Measurements from ENCODE around the gene ZNF74.
"Not testable (repeated sequence)": the region's sequence is repeated elsewhere in the genome, so short reads cannot be mapped to it uniquely, and the experiment has no call there.

Gene ZNF74

DNA sequence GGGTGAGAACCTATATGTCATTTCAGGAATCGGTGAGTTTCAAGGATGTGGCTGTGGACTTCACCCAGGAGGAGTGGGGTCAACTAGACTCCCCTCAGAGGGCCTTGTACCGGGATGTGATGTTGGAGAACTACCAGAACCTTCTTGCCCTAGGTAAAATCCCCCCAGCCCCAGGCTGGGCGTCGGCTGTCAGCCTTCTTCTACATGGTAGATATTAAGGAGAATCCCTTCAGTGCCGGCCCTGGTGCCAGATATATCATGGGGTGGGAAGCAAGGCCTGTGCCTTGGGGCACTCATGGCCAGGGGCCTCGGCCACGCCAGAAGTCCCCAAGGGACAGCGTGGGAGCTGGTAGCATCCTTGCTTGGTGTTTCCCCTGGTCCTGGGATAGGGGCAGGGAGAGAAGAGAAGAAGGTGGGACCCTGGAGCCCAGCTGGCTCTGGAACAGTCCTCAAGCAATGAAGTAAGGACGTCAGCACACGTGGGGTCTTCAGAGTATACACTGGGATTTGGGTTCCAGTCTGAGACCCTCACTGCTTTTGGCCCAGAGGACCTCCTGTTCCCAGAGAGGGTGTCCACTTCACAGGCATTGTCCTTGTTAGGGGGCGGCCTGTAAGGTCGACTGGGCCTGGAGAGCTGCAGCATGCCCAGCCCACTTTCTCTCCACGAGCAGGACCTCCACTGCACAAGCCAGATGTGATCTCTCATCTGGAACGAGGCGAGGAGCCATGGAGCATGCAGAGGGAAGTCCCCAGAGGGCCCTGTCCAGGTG lies 6.8 kb downstream of the ZNF74 start:
- no peak for DNase-seq (ENCODE audit: low read depth, low spot score)

DNA sequence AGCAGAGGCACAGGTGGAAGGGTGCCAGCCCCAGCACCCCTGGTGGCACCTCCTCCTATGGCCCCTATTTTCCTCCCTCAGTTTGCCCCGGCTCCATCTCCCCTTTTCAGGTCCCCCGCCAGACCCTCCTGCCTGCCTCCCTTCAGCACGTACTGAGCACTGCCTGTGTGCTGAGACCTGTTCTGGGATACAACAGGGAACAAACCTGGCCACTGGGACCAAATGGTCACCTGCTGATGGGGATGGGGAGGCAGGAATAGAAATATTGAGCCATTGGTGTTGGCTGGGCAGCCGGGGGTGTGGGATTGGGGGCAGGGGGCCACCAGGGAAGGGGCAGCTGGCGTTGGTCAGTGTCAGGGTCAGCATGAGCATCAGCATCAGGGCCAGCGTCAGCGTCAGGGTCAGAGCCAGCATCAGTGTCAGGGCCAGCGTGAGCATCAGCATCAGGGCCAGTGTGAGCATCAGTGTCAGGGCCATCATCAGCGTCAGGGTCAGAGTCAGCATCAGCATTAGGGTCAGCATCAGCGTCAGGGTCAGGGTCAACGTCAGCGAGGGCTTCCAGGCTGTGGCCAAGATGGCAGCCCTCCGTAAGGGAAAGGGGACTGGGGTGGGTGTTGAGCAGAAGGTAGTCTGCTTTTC lies 7.5 kb downstream of the ZNF74 start:
- no peak for DNase-seq (ENCODE audit: low read depth, low spot score)

DNA sequence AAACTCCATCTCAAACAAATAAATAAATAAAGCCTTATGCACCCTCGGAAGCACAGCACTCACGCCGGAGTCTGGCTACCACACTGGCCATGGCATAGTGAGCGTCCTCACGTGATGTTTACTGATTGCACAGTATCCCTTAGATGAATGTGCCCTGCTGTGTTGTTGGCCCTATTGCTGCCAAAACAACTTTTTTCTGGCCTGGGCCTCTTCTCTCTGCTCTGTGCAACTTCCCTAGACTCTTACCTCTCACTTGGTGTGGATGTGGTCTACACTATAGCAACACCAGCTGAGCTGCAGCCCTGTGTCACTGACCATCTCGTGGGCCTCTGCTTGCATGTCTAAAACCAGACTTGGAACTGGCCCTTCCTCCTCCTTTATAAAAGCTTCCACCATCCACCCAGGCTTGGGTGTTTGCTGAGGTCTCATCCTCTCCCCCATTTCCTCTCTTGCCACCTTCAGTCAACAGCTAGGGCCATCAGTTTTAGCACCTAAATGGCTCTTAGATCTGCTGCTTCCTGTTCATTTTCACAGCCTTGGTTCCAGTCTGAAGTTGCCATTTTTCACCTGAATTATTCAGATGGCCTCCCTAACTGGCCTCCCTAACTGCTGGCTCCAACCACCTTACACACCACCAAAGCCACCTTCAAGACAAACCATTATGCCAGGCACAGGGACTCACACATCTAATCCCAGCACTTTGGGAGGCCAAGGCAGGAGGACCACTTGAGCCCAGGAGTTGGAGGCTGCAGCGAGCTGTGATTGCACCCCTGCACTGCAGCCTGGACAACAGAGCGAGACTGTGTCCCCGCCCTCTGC lies 9.2 kb downstream of the ZNF74 start:
- no peak for DNase-seq (ENCODE audit: low read depth, low spot score)

GRCh38 chr22:20403779-20404140 lies 9.8 kb downstream of the ZNF74 start:
- no peak for DNase-seq (ENCODE audit: low read depth, low spot score)

- DNase-seq (ENCODE audit: low read depth, low spot score) = no peak
Measured at GRCh38 chr22:20404881-20405280, 10.9 kb downstream of the ZNF74 start.

- DNase-seq (ENCODE audit: low read depth, low spot score) = no peak
Measured at GRCh38 chr22:20405291-20405930, 11.5 kb downstream of the ZNF74 start.

DNA sequence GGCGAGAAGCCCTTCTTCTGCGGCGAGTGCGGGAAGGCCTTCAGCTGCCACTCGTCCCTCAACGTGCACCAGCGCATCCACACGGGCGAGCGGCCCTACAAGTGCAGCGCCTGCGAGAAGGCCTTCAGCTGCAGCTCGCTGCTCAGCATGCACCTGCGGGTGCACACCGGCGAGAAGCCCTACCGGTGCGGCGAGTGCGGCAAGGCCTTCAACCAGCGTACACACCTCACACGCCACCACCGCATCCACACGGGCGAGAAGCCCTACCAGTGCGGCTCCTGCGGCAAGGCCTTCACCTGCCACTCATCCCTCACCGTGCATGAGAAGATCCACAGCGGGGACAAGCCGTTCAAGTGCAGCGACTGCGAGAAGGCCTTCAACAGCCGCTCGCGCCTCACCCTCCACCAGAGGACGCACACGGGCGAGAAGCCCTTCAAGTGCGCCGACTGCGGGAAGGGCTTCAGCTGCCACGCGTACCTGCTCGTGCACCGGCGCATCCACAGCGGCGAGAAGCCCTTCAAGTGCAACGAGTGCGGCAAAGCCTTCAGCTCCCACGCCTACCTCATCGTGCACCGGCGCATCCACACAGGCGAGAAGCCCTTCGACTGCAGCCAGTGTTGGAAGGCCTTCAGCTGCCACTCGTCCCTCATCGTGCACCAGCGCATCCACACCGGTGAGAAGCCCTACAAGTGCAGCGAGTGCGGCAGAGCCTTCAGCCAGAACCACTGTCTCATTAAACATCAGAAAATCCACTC lies 12.2 kb downstream of the ZNF74 start:
- no peak for DNase-seq (ENCODE audit: low read depth, low spot score)

DNA sequence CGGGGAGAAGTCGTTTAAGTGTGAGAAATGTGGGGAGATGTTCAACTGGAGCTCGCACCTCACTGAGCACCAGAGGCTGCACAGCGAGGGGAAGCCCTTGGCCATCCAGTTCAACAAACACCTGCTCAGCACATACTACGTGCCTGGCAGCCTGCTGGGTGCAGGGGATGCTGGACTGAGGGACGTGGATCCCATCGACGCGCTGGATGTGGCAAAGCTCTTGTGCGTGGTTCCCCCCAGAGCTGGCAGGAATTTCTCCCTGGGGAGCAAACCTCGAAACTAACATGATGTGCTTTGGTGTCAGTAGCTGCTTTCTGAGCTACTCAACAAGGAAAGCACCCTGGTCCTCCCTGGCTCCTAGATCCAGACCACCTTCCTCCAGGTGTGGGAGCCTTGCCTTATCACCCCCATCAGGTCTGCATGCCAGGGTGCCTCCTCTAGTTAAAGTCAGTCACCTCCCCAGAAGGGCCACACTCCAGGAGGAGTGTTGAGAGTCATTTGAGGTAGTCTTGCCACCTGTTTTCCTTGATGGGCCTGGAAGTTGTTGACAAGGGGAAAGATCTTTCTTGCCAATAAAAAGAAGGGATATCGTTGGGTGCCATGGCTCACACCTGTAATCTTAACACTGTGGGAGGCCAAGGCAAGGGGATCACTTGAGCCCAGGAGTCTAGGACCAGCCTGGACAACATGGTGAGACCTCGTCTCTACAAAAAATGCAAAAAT lies 12.9 kb downstream of the ZNF74 start:
- no peak for DNase-seq (ENCODE audit: low read depth, low spot score)

DNA sequence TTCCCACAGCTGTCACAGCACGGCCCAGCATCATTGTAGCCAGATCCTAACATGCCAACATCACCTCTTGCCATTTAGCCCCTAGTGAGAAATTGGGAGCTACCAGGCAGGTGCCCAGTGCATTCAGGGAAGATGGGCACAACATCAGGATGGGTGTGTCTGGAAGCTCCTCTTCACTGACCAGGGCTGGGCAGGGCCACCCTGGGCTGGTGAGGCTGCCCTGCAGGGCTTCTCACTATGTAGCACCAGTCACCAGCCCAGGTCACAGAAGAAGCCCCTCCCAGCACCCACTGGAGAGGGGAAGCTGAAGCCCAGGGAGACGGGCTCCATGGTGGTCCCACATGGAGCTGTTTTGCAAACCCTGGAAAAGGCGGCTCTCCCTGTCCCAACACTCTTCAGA lies 13.9 kb downstream of the ZNF74 start:
- DNase-seq (ENCODE audit: low read depth, low spot score) = no peak

DNA sequence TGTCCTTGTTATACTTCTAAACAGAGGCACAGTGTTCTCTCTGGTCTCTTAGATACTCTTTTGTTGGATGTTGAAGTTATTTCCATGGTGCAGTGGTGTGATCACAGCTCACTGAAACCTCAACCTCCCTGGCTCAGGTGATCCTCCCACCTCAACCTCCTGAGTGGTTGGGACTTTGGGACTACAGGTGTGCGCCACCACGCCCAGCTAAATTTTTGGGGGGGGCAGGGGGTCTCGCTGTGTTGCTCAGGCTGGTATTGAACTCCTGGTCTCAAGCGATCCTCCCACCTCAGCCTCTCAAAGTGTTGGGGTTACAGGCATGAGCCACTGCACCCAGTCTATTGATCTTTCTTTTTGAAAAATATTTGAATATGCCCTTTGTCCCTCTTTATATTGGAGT lies 14.9 kb downstream of the ZNF74 start:
- DNase-seq (ENCODE audit: low read depth, low spot score) = no peak

DNA sequence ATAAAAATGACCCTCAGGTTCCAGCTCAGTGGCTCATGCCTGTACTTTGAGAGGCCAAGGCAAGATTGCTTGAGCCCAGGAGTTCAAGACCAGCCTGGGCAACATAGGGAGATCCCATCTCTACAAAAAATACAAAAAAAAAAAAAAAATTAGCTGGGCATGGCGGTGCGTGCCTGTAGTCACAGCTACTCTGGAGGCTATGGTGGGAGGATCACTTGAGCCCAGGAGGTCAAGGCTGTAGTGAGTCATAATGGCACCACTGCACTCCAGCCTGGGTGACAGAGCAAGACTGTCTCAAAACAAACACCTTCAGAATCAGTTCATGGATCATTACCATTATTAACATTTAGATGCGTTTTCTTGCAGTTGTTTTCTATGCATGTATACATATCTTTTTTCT lies 15.4 kb downstream of the ZNF74 start:
- DNase-seq (ENCODE audit: low read depth, low spot score) = not testable (repeated sequence)

DNA sequence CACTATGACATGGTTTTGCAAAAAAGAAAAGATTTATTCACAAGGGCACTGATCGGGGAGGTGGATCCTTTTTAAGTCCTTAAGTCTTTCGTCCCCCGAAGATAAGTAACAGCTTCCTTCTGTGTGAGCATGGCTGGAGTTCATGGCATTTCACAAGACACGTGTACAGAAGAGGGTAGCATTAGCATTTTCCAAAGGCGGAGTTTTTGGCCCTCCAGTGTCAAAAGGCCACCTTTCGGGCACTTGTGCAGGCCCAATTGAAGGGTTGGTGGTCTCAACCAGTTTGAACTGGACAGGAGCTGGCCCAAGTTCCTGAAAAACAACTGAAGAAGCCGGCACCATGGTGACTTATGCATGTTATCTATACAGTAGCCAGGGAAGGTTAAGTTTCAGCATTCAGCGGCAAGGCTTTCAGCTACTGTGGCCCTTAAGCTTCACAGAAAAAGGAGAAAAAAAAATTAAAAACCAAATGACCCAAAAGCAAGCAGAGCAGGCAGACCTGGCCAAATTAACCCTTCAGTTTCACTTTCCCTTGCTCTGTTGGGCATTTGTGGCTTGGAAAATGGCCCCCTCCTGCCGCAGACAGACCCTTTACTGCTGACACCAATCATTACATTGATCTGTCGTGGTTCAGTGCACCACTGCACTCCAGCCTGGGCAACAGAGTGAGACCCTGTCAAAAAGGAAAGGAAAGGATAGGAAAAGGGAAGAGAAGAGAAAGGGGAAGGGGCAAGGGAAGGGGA lies 18.7 kb downstream of the ZNF74 start:
- no peak for DNase-seq (ENCODE audit: low read depth, low spot score)

- no peak for DNase-seq (ENCODE audit: low read depth, low spot score)
Measured at GRCh38 chr22:20413217-20414058, 19.5 kb downstream of the ZNF74 start.

DNA sequence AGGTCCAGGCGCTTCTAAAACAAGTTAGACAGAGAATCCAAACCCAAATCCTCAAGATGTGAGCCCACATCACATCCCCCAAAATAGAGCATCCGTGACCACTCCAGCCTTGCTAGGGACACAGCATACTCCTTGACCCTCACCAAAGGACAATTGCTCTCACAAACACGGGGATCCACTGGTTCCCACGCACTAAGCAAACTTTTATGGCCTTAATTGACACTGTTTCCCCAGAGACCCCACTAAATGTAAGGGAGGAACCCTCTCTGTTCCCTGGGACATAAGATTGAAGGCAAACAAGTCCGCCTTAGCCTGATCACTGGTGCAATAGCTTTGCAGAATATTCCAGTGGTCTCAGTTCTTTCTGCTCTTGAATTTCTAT lies 20.1 kb downstream of the ZNF74 start:
- DNase-seq (ENCODE audit: low read depth, low spot score) = no peak

DNA sequence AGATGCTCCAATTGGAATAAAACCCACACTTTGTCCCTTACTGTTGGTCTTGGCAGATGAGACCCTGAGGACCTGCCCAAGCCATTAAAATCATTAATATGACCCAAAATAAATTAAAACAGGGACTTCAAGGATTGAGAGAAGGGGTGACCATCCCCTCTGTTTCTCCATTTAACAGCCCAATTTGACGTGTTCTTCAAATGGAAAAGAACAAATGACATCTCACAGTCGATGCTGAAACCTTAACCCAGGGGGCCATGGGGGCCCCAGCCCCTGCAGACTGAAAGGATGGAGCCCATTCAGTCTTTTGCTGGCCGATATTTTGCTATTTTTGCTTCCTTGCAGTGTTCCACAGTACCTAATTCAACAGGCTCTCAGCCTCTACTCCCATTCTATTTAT lies 20.5 kb downstream of the ZNF74 start:
- no peak for DNase-seq (ENCODE audit: low read depth, low spot score)

DNA sequence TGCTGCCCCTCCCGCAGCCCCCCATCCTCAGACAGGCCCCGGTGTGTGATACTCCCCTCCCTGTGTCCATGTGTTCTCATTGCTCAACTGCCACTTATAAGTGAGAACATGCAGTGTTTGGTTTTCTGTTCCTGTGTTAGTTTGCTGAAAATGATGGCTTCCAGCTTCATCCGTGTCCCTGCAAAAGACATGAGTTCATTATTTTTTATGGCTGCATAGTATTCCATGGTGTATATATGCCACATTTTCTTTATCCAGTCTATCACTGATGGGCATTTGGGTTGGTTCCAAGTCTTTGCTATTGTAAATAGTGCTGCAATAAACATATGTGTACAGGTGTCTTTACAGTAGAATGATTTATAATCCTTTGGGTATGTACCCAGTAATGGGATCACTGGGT lies 21.3 kb downstream of the ZNF74 start:
- not testable (repeated sequence) for DNase-seq (ENCODE audit: low read depth, low spot score)

DNA sequence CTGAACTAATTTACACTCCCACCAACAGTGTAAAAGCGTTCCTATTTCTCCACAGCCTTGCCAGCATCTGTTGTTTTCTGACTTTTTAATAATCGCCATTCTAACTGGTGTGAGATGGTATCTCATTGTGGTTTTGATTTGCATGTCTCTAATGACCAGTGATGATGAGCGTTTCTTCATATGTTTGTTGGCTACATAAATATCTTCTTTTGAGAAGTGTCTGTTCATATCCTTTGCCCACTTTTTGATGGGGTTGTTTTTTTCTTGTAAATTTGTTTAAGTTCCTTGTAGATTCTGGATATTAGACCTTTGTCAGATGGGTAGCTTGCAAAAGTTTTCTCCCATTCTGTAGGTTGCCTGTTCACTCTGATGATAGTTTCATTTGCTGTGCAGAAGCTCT lies 21.7 kb downstream of the ZNF74 start:
- DNase-seq (ENCODE audit: low read depth, low spot score) = not testable (repeated sequence)

- no peak for DNase-seq (ENCODE audit: low read depth, low spot score)
Measured at GRCh38 chr22:20418211-20418788, 24.3 kb downstream of the ZNF74 start.

GRCh38 chr22:20419664-20419951 lies 25.7 kb downstream of the ZNF74 start:
- DNase-seq (ENCODE audit: low read depth, low spot score) = no peak

Data from iPS DF 19.7 (cell line).